ENCODE data around the gene TADA2B. TPM values are rescaled to one million over a fixed set of nuclear protein-coding genes. Genes with fewer than 3 reads are reported as not detected.

The TADA2B gene, protein sequence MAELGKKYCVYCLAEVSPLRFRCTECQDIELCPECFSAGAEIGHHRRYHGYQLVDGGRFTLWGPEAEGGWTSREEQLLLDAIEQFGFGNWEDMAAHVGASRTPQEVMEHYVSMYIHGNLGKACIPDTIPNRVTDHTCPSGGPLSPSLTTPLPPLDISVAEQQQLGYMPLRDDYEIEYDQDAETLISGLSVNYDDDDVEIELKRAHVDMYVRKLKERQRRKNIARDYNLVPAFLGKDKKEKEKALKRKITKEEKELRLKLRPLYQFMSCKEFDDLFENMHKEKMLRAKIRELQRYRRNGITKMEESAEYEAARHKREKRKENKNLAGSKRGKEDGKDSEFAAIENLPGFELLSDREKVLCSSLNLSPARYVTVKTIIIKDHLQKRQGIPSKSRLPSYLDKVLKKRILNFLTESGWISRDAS
- total RNA-seq (2021), result 12.2 to 14.3 TPM (median 13.1 TPM) in 3 replicates
- Bru-seq, nascent RNA, result percentile 71 among the genes with signal in this experiment
- long read RNA-seq, experiment 1, full-length matches to known transcripts, result 143 of 156 reads
- long read RNA-seq, experiment 1, partial matches to known transcripts, result 1 of 156 reads
- long read RNA-seq, experiment 1, other reads (novel, unspliced or antisense), result 12 of 156 reads
- long read RNA-seq, experiment 2, full-length matches to known transcripts, result 12 of 17 reads
- long read RNA-seq, experiment 2, partial matches to known transcripts, result 0 of 17 reads
- long read RNA-seq, experiment 2, other reads (novel, unspliced or antisense), result 5 of 17 reads
- long read RNA-seq, experiment 3, transcript TADA2B-205 (1 exons, 3,818 nt), result major isoform, 5 of 5 reads
- long read RNA-seq, experiment 3, partial matches to known transcripts, result 0 of 5 reads
- long read RNA-seq, experiment 3, other reads (novel, unspliced or antisense), result 0 of 5 reads

DNA sequence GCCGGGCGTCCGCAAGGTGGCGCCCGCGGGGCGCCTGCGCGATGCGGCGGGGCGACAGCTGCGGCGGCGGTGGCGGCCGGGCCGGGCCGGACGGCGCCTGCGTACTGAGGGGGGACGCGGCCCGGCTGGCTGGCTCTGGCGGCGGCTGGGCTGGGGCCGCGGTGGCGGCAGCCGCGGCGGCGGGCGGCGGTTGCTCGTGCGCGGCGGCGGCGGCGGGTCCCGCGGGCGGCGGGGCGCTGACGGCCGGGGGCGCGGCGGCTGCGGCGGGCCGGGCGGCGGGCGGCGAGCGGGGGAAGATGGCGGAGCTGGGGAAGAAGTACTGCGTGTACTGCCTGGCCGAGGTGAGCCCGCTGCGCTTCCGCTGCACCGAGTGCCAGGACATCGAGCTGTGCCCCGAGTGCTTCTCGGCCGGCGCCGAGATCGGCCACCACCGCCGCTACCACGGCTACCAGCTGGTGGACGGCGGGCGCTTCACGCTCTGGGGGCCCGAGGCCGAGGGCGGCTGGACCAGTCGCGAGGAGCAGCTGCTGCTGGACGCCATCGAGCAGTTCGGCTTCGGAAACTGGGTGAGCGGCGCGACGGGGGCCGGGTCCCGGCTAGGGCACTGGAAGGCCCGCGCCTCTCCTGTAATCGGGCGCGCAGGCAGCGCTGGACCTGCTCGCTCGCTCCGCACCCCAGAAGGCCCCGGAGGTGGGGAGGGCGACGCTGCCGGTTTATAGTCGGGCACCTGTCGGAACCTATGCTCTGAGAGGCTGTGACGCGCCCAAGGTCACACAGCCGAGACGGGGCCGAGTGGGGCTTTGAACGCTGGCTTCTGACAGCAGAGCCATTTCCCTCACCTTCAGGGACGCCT, at the start of gene TADA2B:
Gene TADA2B, plus strand, starts transcription at position 89 of the 853 bp plus-strand sequence. Its CDS starts 208 bp downstream, at position 297.
- peak; percentile 2 for ATAC-seq
- CTCF ChIA-PET, result interaction anchor here (0.6 to 6.9 kb wide), 35 partner anchors 8 to 363 kb away, joined by 3 to 118 read pairs (median 5); partner anchors contain the start of genes GRPEL1 and TBC1D14
- H3K4me1 Mint-ChIP-seq, result peaks cover 44% of the 10 kb centered on the region
- peaks cover 27% of the 10 kb centered on the region for H3K27me3 Mint-ChIP-seq (ENCODE audit: low read depth)
- H3K4me3 Mint-ChIP-seq, result peak within 1 kb of the TSS; percentile 83
- POLR2A ChIA-PET, result interaction anchor here (0.6 to 1.7 kb wide), 7 partner anchors 12 to 376 kb away, joined by 3 to 16 read pairs (median 3); partner anchors contain the start of gene GRPEL1
- peak; percentile 35 for DNase-seq (ENCODE audit: low spot score)
- no peaks in the 10 kb centered on the region for H3K36me3 Mint-ChIP-seq
- no peak within 1 kb of the TSS; the same call in 1 of the 2 replicates for H3K27ac Mint-ChIP-seq
- no peaks in the 10 kb centered on the region for H3K9me3 Mint-ChIP-seq
- peak; percentile 52; the same call in 1 of the 2 replicates for TF ChIP-seq NR2C2 (CRISPR knock-in tag; IDR thresholded peaks at IDR 0.05)
- 0 out of 2 replicates have a peak, but pooled peaks have one; percentile 28 for TF ChIP-seq FOXP1 (CRISPR knock-in tag; IDR thresholded peaks at IDR 0.05; ENCODE audit: borderline replicate concordance)
- TF ChIP-seq, protein P1, sequence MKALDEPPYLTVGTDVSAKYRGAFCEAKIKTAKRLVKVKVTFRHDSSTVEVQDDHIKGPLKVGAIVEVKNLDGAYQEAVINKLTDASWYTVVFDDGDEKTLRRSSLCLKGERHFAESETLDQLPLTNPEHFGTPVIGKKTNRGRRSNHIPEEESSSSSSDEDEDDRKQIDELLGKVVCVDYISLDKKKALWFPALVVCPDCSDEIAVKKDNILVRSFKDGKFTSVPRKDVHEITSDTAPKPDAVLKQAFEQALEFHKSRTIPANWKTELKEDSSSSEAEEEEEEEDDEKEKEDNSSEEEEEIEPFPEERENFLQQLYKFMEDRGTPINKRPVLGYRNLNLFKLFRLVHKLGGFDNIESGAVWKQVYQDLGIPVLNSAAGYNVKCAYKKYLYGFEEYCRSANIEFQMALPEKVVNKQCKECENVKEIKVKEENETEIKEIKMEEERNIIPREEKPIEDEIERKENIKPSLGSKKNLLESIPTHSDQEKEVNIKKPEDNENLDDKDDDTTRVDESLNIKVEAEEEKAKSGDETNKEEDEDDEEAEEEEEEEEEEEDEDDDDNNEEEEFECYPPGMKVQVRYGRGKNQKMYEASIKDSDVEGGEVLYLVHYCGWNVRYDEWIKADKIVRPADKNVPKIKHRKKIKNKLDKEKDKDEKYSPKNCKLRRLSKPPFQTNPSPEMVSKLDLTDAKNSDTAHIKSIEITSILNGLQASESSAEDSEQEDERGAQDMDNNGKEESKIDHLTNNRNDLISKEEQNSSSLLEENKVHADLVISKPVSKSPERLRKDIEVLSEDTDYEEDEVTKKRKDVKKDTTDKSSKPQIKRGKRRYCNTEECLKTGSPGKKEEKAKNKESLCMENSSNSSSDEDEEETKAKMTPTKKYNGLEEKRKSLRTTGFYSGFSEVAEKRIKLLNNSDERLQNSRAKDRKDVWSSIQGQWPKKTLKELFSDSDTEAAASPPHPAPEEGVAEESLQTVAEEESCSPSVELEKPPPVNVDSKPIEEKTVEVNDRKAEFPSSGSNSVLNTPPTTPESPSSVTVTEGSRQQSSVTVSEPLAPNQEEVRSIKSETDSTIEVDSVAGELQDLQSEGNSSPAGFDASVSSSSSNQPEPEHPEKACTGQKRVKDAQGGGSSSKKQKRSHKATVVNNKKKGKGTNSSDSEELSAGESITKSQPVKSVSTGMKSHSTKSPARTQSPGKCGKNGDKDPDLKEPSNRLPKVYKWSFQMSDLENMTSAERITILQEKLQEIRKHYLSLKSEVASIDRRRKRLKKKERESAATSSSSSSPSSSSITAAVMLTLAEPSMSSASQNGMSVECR (CRISPR knock-in tag; IDR thresholded peaks at IDR 0.05; ENCODE audit: borderline replicate concordance), result no peak; the same call in 1 of the 2 replicates
- TF ChIP-seq, protein P2, sequence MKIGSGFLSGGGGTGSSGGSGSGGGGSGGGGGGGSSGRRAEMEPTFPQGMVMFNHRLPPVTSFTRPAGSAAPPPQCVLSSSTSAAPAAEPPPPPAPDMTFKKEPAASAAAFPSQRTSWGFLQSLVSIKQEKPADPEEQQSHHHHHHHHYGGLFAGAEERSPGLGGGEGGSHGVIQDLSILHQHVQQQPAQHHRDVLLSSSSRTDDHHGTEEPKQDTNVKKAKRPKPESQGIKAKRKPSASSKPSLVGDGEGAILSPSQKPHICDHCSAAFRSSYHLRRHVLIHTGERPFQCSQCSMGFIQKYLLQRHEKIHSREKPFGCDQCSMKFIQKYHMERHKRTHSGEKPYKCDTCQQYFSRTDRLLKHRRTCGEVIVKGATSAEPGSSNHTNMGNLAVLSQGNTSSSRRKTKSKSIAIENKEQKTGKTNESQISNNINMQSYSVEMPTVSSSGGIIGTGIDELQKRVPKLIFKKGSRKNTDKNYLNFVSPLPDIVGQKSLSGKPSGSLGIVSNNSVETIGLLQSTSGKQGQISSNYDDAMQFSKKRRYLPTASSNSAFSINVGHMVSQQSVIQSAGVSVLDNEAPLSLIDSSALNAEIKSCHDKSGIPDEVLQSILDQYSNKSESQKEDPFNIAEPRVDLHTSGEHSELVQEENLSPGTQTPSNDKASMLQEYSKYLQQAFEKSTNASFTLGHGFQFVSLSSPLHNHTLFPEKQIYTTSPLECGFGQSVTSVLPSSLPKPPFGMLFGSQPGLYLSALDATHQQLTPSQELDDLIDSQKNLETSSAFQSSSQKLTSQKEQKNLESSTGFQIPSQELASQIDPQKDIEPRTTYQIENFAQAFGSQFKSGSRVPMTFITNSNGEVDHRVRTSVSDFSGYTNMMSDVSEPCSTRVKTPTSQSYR (CRISPR knock-in tag; IDR thresholded peaks at IDR 0.05), result no peak
- no peak for TF ChIP-seq SOX15 (CRISPR knock-in tag; IDR thresholded peaks at IDR 0.05)
- no peak for TF ChIP-seq ZNF423 (CRISPR knock-in tag; IDR thresholded peaks at IDR 0.05)
- TF ChIP-seq, protein P3, sequence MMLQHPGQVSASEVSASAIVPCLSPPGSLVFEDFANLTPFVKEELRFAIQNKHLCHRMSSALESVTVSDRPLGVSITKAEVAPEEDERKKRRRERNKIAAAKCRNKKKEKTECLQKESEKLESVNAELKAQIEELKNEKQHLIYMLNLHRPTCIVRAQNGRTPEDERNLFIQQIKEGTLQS (CRISPR knock-in tag; conservative IDR thresholded peaks at IDR 0.05), result no peak
- no peak for TF ChIP-seq GTF2I (CRISPR knock-in tag; conservative IDR thresholded peaks at IDR 0.05)
- TF ChIP-seq, protein P4, sequence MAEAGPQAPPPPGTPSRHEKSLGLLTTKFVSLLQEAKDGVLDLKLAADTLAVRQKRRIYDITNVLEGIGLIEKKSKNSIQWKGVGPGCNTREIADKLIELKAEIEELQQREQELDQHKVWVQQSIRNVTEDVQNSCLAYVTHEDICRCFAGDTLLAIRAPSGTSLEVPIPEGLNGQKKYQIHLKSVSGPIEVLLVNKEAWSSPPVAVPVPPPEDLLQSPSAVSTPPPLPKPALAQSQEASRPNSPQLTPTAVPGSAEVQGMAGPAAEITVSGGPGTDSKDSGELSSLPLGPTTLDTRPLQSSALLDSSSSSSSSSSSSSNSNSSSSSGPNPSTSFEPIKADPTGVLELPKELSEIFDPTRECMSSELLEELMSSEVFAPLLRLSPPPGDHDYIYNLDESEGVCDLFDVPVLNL (CRISPR knock-in tag; IDR thresholded peaks at IDR 0.05; ENCODE audit: borderline replicate concordance, low read depth), result no peak
- TF ChIP-seq TEAD1 (CRISPR knock-in tag; IDR thresholded peaks at IDR 0.05), result no peak
- TF ChIP-seq, protein P5, sequence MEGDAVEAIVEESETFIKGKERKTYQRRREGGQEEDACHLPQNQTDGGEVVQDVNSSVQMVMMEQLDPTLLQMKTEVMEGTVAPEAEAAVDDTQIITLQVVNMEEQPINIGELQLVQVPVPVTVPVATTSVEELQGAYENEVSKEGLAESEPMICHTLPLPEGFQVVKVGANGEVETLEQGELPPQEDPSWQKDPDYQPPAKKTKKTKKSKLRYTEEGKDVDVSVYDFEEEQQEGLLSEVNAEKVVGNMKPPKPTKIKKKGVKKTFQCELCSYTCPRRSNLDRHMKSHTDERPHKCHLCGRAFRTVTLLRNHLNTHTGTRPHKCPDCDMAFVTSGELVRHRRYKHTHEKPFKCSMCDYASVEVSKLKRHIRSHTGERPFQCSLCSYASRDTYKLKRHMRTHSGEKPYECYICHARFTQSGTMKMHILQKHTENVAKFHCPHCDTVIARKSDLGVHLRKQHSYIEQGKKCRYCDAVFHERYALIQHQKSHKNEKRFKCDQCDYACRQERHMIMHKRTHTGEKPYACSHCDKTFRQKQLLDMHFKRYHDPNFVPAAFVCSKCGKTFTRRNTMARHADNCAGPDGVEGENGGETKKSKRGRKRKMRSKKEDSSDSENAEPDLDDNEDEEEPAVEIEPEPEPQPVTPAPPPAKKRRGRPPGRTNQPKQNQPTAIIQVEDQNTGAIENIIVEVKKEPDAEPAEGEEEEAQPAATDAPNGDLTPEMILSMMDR (IDR thresholded peaks at IDR 0.05), result no peak
- no peak for TF ChIP-seq TP53 (CRISPR knock-in tag; IDR thresholded peaks at IDR 0.05)
- no peak for TF ChIP-seq RELA (CRISPR knock-in tag; IDR thresholded peaks at IDR 0.05; ENCODE audit: borderline replicate concordance)
- TF ChIP-seq, protein P6, sequence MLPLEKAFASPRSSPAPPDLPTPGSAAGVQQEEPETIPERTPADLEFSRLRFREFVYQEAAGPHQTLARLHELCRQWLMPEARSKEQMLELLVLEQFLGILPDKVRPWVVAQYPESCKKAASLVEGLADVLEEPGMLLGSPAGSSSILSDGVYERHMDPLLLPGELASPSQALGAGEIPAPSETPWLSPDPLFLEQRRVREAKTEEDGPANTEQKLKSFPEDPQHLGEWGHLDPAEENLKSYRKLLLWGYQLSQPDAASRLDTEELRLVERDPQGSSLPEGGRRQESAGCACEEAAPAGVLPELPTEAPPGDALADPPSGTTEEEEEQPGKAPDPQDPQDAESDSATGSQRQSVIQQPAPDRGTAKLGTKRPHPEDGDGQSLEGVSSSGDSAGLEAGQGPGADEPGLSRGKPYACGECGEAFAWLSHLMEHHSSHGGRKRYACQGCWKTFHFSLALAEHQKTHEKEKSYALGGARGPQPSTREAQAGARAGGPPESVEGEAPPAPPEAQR (CRISPR knock-in tag; IDR thresholded peaks at IDR 0.05), result no peak
- TF ChIP-seq, protein P7, sequence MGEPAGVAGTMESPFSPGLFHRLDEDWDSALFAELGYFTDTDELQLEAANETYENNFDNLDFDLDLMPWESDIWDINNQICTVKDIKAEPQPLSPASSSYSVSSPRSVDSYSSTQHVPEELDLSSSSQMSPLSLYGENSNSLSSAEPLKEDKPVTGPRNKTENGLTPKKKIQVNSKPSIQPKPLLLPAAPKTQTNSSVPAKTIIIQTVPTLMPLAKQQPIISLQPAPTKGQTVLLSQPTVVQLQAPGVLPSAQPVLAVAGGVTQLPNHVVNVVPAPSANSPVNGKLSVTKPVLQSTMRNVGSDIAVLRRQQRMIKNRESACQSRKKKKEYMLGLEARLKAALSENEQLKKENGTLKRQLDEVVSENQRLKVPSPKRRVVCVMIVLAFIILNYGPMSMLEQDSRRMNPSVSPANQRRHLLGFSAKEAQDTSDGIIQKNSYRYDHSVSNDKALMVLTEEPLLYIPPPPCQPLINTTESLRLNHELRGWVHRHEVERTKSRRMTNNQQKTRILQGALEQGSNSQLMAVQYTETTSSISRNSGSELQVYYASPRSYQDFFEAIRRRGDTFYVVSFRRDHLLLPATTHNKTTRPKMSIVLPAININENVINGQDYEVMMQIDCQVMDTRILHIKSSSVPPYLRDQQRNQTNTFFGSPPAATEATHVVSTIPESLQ (CRISPR knock-in tag; IDR thresholded peaks at IDR 0.05), result no peak
- TF ChIP-seq, protein P8, sequence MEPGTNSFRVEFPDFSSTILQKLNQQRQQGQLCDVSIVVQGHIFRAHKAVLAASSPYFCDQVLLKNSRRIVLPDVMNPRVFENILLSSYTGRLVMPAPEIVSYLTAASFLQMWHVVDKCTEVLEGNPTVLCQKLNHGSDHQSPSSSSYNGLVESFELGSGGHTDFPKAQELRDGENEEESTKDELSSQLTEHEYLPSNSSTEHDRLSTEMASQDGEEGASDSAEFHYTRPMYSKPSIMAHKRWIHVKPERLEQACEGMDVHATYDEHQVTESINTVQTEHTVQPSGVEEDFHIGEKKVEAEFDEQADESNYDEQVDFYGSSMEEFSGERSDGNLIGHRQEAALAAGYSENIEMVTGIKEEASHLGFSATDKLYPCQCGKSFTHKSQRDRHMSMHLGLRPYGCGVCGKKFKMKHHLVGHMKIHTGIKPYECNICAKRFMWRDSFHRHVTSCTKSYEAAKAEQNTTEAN (CRISPR knock-in tag; IDR thresholded peaks at IDR 0.05), result no peak

All from WTC11 (cell line).